GM18520 (cell line): ENCODE results near the gene PSAP.

ENCODE experiments used
- ATAC-seq: cut with Tn5 transposase; IDR thresholded peaks from one replicate; pipeline ENCODE4 v1.9.1; 2021; ENCODE audit not compliant: unreplicated experiment

PSAP gene

DNA sequence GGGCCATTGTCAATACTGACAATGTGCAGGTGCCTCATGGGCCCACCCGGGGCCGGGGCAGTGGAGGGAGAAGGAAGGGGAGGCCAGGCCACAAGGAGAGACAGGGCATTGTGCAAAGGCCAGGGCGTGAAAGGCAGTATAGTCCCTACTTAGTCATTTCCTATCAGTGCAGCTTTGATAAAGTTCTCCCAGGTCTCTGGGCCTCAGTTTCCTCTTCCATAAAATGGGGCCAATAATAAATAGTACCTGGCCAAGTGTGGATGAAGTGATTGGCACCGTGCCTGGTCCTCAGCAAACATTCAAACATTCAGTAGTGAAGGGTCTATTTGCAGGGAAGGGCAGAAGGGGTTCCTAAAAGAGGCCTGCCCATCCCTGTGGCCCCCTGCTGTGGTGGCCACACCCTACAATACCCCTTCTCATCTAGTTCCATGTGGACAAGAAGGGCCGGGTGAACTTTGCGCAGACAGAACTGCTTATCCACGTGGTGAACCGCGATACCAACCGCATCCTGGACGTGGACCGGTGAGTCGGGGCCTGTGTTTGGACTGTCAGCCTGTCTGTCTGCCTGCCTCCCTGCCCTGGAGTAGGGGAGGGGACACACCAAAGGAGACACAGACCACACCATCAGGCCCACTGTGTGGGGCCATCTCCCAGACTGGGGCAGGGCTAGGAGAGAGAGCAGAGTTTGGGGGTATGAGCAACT lies 40.9 kb downstream of the PSAP start:
- no peak for ATAC-seq

DNA sequence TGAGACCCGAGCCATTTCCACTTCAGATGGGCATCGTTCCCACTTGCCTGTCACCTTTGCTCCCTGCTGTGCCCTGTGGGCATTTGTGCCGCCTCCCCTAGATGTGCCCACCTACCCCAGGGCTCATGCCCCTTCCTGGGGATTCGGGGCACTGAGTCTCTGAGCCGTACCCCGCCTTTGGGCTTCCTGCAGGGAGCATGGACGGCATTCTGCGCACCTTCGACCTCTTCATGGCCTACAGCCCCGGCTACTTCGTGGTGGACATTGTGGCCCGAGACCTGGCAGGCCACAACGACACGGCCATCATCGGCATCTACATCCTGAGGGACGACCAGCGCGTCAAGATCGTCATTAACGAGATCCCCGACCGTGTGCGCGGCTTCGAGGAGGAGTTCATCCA lies 41.4 kb downstream of the PSAP start:
- ATAC-seq = no peak

DNA sequence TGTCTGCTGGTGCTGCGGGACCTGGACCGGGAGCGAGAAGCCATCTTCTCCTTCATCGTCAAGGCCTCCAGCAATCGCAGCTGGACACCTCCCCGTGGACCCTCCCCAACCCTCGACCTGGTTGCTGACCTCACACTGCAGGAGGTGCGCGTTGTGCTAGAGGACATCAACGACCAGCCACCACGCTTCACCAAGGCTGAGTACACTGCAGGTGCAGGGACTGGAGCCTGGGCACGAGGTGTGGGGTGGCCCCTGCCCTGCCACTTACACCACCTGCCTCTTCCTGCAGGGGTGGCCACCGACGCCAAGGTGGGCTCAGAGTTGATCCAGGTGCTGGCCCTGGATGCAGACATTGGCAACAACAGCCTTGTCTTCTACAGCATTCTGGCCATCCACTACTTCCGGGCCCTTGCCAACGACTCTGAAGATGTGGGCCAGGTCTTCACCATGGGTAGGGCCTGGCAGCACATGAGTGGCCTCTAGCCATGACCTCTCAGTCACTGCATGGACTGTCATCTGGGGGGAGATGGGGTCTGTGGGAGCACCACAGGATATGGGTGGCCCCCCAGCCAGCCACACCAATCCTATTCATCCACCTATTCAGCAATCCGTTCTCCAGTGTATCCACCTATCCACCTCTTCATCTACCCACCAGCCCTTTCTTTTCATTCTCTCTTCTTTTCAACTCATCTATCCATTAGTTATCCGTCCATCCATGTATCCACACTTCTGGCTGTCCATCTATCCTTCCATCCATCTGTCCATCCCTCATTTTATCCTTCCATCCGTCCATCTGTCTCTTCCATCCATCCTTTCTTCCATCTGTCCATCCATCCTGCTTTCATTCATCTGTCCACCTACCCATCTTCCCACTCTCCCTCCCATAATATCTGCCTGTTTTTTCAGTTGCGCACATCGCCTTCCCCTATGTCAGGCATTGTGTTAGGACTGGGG lies 43.2 kb downstream of the PSAP start:
- ATAC-seq = no peak

DNA sequence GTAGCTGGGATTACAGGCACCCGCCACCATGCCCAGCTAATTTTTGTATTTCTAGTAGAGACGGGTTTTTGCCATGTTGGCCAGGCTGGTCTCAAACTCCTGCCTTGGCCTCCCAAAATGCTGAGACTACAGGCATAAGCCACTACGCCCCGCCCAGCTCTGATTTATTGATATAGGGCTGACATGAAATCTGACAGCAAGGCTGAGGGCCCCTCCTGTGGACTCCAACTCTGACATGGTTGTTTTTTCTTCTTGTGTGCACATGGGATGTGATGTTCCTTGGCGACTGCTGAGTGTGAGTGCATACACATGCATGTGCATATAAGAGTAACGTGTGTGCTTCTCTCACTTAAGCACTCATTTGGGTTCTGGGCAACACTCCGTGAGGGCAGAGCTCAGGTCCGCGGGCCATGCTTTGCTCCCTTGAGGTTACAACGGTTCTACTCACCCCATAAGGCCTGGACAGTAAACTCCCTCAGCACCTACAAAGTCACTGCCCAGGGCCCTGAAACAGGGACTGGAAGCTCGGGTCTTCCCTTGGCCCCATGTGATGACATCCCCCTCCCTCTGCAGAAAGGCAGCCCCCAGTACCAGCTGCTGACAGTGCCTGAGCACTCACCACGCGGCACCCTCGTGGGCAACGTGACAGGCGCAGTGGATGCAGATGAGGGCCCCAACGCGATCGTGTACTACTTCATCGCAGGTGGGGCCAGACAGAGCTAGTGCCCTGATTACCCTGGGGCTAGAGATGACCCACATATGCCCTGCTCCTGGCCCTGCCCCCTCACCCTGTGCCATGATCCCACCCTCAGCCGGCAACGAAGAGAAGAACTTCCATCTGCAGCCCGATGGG lies 44.1 kb downstream of the PSAP start:
- ATAC-seq = no peak

DNA sequence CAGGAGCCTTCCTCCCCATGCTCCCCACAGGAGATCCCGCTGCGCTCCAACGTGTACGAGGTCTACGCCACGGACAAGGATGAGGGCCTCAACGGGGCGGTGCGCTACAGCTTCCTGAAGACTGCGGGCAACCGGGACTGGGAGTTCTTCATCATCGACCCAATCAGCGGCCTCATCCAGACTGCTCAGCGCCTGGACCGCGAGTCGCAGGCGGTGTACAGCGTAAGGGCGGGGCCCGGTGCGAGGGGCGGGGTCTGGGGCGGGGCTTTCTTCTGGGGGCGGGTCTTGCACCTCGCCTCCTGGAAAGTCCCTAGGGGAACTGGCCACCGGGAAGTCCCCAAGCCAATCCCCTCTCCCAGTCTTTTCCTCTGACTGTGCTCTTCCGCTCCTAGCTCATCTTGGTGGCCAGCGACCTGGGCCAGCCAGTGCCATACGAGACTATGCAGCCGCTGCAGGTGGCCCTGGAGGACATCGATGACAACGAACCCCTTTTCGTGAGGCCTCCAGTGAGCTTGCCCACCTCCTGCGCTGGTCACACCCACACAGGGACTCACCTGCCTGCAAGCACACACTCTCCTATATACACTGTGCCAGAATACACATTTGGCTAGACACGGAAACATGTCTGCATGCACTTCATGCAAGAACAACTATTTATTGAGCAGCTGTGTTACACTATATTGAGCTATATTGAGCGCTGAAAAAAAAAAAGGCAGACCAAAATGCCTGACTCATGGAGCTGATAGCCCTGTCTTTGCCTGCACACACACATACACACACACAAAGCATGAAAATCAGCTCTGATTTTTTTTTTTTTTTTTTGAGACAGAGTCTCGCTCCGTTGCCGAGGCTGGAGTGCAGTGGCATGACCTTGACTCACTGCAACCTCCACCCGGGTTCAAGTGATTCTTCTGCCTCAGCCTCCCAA lies 45.0 kb downstream of the PSAP start:
- no peak for ATAC-seq

DNA sequence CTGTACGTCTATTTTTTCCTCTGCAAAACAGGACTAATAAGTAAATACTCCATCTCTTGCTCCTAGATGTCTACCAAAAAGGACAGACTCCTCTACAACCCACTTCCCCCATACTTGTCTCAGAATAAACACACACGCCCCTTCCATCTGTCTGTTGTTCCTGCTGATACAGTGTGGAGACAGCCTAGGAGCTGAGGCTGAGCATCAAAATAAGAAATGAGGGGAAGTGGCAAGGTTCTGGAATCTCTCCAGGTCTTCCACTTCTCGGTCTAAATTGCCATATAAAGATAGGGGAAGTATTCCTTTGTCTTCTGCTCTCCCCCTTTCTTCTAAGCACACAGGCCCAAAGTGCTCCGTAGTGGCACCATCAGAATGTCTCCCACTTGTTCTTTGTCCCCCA lies 47.0 kb downstream of the PSAP start:
- no peak for ATAC-seq

DNA sequence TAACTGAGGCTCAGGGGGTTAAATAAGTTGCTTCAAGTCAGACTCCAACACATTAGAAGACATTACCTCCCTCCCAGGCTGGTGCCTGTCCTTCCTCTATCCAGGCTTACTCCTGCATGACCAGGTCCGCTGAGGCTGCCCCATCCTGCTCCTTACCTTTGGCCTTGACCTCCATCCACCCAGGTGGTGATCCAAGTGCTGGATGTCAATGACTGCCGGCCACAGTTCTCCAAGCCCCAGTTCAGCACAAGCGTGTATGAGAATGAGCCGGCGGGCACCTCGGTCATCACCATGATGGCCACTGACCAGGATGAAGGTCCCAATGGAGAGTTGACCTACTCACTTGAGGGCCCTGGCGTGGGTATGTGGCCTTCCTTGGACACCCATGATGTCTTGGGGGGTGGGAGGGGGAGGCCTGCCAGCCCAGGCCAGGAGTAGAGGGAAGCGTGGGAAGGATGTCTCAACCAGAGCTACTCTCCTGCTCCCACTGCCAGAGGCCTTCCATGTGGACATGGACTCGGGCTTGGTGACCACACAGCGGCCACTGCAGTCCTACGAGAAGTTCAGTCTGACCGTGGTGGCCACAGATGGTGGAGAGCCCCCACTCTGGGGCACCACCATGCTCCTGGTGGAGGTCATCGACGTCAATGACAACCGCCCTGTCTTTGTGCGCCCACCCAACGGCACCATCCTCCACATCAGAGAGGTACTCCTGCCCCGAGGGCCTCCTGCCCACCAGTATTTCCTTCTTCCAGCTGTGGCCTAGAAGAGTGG lies 48.1 kb downstream of the PSAP start:
- no peak for ATAC-seq

DNA sequence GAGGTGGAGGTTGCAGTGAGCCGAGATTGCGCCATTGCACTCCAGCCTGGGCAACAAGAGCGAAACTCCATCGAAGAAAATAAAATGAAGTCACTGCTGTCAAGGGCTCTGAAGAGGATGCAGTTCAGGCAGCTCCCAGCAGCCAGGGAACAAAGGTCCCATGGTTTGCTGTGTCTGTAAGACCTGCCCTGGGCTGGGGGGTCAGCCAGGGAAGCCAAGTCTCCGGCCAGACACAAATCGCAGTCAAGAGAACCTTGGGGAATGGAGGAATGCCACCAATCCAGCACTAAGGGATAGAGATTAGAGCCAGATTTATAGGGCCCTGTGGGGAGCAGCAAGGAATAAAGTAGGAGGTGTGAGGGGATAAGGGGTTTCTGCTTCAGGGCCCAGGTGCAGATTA lies 48.8 kb downstream of the PSAP start:
- no peak for ATAC-seq

DNA sequence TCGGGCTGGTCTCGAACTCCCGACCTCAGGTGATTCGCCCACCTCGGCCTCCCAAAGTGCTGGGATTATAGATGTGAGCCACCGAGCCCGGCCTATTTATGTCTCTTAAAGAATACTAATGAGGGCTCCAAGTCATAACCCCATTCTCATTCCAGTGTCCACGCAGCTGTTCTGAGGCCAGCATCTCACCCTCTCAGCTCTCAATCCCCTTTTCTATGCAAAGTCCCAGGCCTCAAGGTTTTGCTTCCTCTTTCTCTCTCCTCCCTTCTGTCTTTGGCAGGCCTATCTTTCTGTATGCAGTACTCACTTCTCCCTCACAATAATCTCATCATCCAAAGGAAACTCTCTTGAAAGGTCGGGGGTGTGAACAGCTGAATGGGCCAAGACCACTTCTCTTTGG lies 49.7 kb downstream of the PSAP start:
- peak; percentile 55 for ATAC-seq

DNA sequence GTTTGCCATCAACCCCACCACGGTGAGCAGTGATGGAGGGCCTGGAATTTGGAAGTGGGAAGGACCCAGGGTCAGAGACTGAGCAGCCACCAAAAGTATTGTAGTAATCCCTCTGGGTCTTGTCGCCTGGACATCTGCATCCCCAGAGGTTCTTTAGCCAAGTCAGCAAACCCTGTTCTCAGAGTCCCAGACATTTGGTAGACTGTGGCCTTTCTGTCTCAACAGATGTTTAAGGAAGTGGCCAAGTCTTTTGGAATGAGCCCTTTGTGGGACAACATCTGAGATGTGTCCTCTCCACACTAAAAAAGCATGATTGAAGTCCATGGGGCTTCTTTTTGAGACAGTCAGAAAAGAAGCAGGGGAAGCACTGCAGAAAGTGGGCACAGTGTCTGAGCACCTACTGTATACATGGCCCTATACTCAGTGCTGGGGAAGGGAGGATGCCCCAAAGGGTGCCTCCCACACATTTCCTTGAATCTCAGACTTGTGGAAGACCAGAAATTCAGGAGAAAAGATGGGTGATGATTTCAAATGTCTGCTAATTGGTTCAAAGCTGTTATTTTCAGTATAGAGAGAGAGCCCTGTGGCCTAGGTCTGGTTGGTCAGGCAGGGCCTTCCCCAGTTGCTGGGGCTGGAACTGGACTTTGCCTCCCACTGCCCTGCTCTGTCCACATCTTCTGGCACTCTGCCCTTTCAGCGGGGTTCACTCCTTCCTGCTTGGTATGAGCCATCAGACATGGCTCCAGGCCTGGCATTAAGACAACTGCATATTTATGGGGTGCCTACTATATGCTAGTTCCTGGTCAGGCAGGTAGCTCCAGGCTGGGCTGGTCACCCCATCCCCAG lies 51.2 kb downstream of the PSAP start:
- no peak for ATAC-seq

DNA sequence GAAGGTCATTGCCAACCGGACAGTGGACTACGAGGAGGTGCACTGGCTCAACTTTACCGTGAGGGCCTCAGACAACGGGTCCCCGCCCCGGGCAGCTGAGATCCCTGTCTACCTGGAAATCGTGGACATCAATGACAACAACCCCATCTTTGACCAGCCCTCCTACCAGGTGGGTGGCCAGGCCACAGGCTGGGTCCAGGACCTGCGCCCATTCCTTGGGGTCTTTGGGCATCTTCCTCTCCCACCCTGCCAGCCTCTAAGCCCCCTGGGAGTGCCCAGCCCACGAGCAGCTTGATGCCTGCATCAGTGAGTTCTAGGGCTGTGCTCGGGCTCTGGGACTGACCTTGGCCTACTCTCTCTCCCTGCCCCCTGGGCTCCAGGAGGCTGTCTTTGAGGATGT lies 51.9 kb downstream of the PSAP start:
- no peak for ATAC-seq

DNA sequence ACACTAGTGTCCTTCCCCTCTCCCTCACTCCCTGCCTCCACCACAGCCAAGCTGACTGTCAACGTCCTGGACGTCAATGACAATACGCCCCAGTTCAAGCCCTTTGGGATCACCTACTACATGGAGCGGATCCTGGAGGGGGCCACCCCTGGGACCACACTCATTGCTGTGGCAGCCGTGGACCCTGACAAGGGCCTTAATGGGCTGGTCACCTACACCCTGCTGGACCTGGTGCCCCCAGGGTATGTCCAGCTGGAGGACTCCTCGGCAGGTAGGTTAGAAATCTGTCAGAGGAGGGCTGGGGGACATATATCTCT lies 52.8 kb downstream of the PSAP start:
- ATAC-seq = no peak

DNA sequence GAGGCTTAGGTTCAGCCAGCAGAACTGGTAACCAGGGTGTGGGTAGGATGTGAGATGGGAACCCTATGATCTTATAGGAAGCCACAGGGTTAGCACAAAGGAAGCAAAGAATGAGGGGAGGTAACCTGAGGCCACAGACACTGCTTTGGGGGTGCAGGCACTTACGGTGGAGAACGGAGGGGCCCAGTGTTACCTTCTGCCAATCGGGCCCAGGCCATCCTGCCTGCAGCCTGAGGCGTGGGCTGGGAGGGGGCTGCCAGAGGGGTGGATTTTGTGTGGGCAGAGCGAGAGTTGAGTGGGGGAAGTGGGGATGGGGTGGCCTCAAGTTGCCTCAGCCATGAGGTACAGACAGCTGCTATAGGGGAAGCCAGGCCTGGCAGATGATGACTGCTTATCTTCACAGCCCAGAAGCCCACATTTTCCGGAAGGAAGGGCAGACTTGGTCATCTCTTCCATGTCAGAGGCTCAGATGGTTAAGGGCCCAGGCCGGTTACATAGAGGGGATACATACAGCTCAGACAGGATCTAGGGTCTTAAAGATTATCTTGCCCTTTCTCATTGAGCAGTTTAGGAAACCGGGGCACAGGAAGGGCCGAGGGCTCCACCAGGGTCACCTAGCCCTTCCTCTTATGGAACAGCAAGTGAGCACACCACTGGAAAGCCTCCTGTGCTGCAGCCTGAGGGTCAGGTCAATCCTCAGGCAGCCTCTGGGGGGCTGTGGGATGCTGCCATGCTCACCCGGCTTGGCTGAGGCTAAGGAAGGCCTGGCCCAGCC lies 53.3 kb downstream of the PSAP start:
- ATAC-seq = no peak

DNA sequence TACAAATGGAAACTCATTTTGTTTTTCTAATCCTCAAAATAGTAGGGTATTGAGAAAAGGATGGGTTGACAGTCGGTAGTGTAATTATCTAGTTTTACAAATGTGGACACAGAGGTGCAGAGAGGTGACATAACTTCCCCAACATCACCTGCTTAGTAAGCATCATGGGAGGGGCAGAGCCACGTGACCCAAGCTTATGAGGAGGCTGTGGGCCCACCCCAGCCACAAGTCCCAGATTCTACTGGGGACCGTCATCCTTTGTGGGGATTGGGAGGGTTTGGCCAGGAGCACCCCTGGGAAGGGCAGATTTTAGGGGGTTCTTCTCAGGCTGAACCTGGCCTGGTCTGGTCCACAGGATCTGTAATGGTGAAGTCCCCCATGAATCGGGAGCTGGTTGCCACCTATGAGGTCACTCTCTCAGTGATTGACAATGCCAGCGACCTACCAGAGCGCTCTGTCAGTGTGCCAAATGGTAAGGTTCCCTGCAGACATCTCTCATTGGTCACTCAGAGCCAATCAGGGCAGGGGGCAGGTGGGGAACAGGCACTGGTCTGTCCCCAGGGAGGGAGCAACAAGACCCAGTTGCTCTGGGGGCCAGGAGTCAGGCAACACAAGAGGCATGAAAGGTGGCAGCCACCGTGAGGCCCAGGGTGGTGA lies 54.2 kb downstream of the PSAP start:
- ATAC-seq = no peak

DNA sequence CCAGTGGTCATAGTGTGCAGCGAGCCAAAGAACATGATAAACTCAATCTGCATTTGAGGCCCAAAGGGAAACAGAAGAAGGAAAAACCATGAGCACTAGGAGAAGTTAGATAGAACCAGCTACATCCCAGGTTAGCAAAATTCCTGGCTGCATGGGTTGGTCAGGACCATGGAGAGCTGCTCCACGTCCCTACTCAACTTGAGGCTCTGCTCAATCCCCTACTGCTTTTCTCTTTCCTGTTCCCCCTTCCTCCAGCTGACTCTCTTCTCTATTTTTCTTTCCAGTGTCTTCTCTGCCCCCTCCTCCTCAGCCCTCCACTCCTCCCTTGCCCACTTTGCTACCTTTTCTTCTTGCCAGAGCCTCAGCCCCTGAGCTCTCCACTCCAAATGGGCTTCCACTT lies 55.8 kb downstream of the PSAP start:
- no peak for ATAC-seq

DNA sequence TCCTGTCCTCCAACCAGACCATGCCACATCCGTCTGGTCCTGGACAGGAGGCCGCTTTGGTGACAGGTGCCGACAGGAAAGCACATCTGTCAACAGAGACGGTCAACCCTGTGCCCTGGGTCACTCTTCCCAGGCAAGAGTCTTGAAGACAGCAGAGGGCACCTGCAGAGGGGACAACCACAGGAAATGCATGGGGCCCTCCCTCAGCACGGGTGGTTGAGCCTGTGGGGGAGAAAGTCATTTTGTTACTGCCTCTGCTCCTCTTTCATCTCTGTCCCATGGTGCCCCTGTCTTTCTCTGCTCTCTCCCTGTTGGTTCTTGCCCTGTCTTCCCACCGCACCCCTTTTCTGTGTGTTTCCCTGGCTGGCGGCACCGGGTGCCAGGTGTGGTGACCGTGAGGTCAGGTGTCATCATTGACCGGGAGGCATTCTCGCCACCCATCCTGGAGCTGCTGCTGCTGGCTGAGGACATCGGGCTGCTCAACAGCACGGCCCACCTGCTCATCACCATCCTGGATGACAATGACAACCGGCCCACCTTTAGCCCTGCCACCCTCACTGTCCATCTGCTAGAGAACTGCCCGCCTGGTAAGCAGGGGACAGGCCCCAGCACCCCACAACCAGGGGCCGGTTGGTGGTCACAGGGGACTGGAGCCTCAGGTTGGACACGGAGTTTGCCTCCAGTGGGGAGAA lies 60.2 kb downstream of the PSAP start:
- ATAC-seq = no peak

DNA sequence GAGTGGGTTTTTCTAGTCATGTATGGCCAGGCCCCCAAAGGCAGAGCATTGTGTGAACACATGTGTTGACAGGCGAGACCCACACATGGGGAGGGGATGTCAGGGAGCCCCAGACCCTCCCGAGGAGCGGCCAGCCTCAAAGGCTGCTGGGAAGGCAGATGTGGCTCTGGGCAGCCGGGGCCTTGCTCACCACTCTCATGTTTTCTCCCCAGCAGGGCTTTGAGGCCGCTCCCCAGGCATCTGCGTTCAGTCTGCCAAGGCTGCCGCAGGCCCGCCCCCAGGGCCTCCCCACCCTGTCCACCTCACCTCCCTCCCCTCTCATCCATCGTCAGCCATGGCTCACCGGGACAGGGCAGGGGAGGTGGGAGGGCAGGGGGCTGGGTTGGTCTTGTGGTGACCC lies 61.2 kb downstream of the PSAP start:
- no peak for ATAC-seq
